GM12892 (cell line): ENCODE measurements around the gene BCLAF1.

ENCODE experiments used
- DNase-seq: peaks from one replicate; pipeline ENCODE4 v3.0.0; 2011; ENCODE audit not compliant: insufficient read length
- FAIRE-seq: peaks from 2 replicates; lab custom pipeline; 2011; peaks lifted over from hg19 to GRCh38; lab: Jason Lieb, UNC
- POLR2A ChIP-seq: IDR thresholded peaks from 2 replicates; pipeline ENCODE4 v1.6.1; 2011; ENCODE audit warnings: low read depth, low read length, control low read depth
- POLR2AphosphoS5 ChIP-seq: IDR thresholded peaks from 2 replicates; pipeline ENCODE4 v1.6.1; 2011; ENCODE audit warnings: low read depth, low read length, control low read depth
- TAF1 ChIP-seq: IDR thresholded peaks from 2 replicates; pipeline ENCODE4 v1.6.1; 2011; ENCODE audit warnings: low read depth, mild to moderate bottlenecking, control low read depth, low read length, borderline replicate concordance

BCLAF1 gene

DNA sequence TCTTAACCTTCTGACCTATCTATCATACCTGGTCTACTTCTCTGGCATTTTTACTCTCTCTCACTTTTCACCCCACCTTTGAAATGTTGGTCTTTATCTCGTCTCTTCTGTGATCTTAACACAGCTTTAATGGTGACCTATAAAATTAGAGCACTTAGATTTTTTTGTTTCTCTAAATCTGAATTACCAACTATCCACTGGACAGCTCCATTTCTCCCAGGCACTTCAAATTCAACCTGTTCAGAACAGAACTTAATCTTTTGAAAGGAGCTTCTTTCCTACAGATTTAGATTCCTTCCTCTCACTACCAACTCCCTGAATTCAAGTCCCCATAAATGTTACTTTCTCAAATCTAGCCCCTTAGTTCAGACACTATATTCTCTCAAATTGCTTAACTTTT lies 24.5 kb downstream of the BCLAF1 start:
- TF ChIP-seq POLR2AphosphoS5 (no peak), POLR2A (no peak), TAF1 (no peak)
- FAIRE-seq, result no peak
- no peak for DNase-seq

GRCh38 chr6:136262940-136263339 lies 26.7 kb downstream of the BCLAF1 start:
- no peak for TF ChIP-seq TAF1
- TF ChIP-seq POLR2AphosphoS5, result no peak
- TF ChIP-seq POLR2A, result no peak
- no peak for FAIRE-seq
- DNase-seq, result no peak

GRCh38 chr6:136254851-136255466 lies 34.7 kb downstream of the BCLAF1 start:
- TF ChIP-seq POLR2A (peak; percentile 44), TAF1 (no peak)
- no peak for DNase-seq
- FAIRE-seq, result no peak

DNA sequence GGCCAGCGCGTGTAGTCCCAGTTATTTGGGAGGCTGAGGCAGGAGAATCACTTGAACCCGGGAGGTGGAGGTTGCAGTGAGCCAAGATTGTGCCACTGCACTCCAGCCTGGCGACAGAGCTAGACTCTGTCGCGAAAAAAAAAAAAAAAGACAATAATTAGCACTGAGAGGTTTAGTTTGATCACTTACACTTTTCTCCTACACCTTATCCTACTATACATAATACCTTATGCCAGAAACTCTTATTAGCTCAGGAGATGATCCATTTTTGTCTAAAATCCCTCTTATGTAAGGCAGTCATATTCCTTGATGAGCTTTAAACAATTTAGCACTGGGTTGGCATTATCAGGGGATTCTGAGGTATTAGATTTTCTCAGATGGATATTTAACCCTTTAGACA lies 35.9 kb downstream of the BCLAF1 start:
- FAIRE-seq (no peak), DNase-seq (no peak)
- TF ChIP-seq POLR2AphosphoS5 (no peak; the same call in 1 of the 2 replicates), POLR2A (no peak), TAF1 (no peak)

DNA sequence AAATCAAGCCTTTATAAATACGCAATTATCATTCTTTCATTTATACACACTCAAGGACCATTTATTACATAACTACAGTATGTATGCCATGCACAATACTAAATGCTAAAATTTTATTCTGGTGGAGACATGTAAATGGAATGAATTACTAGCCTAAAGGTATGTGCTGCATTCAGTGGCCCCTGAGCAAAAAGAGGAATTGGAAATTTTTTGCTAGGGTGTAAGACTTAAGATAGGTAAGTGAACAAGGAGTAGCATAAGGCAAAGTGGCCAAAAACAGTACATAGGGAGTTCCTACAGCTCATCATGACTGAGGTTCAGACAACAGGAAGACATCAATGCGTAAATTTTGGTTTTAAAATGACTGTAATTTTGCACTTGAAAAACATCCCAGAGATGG lies 37.2 kb downstream of the BCLAF1 start:
- DNase-seq (no peak), FAIRE-seq (no peak)
- no peak; the same call in 1 of the 2 replicates for TF ChIP-seq POLR2A
- TF ChIP-seq POLR2AphosphoS5, result no peak; the same call in 1 of the 2 replicates
- no peak for TF ChIP-seq TAF1

DNA sequence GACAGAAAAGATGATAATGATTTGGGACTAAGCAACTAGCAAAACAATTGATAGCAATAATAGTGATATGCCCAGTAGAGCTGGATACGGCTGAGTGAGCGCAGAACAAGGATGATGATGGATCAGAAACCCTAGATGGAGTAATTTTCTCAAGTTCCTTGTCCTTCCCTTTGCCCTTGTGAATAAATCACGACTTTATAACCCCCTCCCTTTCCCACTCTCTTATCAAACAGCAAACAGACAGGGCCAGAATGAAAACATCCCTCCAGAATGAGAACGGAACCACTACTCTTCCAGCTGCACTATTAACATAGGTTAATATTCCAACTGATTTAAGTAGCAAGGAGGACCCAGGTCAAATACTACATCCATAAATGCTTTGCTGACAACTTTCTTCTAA lies 38.3 kb downstream of the BCLAF1 start:
- TF ChIP-seq TAF1 (no peak), POLR2AphosphoS5 (no peak), POLR2A (no peak)
- FAIRE-seq, result peak; percentile 70
- DNase-seq, result no peak

GRCh38 chr6:136250686-136251008 lies 39.0 kb downstream of the BCLAF1 start:
- DNase-seq (no peak), FAIRE-seq (no peak)
- no peak for TF ChIP-seq TAF1
- TF ChIP-seq POLR2AphosphoS5, result no peak
- TF ChIP-seq POLR2A, result no peak

GRCh38 chr6:136249811-136250685 lies 39.6 kb downstream of the BCLAF1 start, which contains the start of gene MTFR2:
Gene MTFR2 (minus strand): TSS chr6:136250311. CDS start chr6:136249099, 1,212 bp downstream.
- DNase-seq (peak; percentile 70), FAIRE-seq (peak; percentile 99)
- TF ChIP-seq POLR2A (peak; percentile 79), TAF1 (0 out of 2 replicates have a peak, but pooled peaks have one; percentile 26), POLR2AphosphoS5 (peak; percentile 93)

DNA sequence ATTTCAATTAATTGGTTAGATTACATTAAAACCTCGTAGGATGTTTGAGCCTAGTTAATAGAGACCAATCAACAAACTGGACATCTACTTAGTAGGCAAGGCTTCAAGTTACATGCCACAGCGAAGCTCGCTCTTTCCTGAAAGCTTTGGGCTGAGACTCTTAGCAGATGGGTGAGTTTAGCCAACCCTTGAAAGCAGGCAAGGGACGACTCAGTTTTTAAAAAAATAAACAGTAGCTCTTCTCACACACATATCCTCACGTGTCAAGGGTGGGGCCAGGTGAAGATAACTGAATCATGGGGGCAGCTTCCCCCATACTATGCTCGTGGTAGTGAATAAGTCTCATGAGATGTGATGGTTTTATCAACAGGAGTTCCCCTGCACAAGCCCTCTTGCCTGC lies 40.3 kb downstream of the BCLAF1 start:
- no peak for DNase-seq
- peak; percentile 9 for FAIRE-seq
- TF ChIP-seq TAF1 (no peak), POLR2AphosphoS5 (no peak), POLR2A (no peak)

DNA sequence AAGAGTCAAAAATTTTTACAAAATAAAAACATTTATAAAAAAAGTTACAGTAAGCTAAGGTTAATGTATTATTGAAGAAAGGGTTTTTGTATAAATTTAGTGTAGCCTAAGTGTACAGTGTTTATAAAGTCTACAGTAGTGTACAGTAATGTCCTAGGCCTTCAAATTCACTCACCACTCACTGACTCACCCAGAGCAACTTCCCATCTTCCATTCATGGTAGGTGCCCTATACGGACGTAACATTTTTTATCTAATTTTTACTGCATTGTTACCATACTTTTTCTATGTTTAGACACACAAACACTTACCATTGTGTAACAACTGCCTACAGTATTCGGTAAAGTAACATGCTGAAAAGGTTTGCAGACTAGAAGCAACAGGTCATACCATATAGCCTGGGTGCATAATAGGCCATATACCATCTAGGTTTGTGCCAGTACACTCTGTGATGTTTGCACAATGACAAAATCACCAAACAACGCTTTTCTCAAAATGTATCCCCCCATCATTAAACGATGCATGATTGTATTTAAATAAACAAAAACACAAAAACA lies 45.5 kb downstream of the BCLAF1 start:
- no peak for TF ChIP-seq POLR2A
- no peak for TF ChIP-seq TAF1
- TF ChIP-seq POLR2AphosphoS5, result no peak
- FAIRE-seq (no peak), DNase-seq (no peak)

GRCh38 chr6:136236466-136237293 lies 53.0 kb downstream of the BCLAF1 start:
- FAIRE-seq, result no peak
- TF ChIP-seq POLR2AphosphoS5, result no peak
- TF ChIP-seq POLR2A, result no peak
- no peak for TF ChIP-seq TAF1
- no peak for DNase-seq
